GM23248 (cell line): ENCODE results near the gene GOLGA6L1. TPM values are rescaled to one million over a fixed set of nuclear protein-coding genes. Genes with fewer than 3 reads are reported as not detected.
"Not testable (repeated sequence)": the region's sequence is repeated elsewhere in the genome, so short reads cannot be mapped to it uniquely, and the experiment has no call there.

ENCODE experiments used
- DNase-seq: peaks from one replicate; pipeline ENCODE4 v3.0.0-alpha.2; 2015
- H2AFZ ChIP-seq: fragments of 200-600 bp; sonication (generic); 2 replicates; pipeline ENCODE4 v1.6.1; 2016; ENCODE audit warnings: antibody characterized with exemption
- H3F3A ChIP-seq: fragments of 200-600 bp; sonication (generic); 2 replicates; pipeline ENCODE4 v1.6.1; 2016; ENCODE audit warnings: mild to moderate bottlenecking, antibody characterized with exemption, mixed run types; ENCODE audit not compliant: insufficient read depth
- H3K27ac ChIP-seq: fragments of 200-600 bp; sonication (generic); 2 replicates; pipeline ENCODE4 v1.5.1; 2016; ENCODE audit warnings: mild to moderate bottlenecking
- H3K27me3 ChIP-seq: fragments of 200-600 bp; sonication (generic); replicated peaks from 2 replicates; pipeline ENCODE4 v1.6.1; 2016; ENCODE audit warnings: mild to moderate bottlenecking; ENCODE audit not compliant: insufficient read depth
- H3K36me3 ChIP-seq: fragments of 200-600 bp; sonication (generic); 2 replicates; pipeline ENCODE4 v1.6.1; 2016; ENCODE audit warnings: low read depth, mild to moderate bottlenecking
- H3K4me1 ChIP-seq: fragments of 200-600 bp; sonication (generic); 2 replicates; pipeline ENCODE4 v1.6.1; 2016; ENCODE audit warnings: mild to moderate bottlenecking; ENCODE audit not compliant: insufficient read depth
- H3K4me2 ChIP-seq: fragments of 200-600 bp; sonication (generic); one replicate; pipeline ENCODE4 v1.6.1; 2016; ENCODE audit warnings: mild to moderate bottlenecking; ENCODE audit not compliant: unreplicated experiment
- H3K4me3 ChIP-seq: fragments of 200-600 bp; sonication (generic); 2 replicates; pipeline ENCODE4 v1.5.1; 2016; ENCODE audit warnings: mild to moderate bottlenecking
- H3K79me2 ChIP-seq: fragments of 200-600 bp; sonication (generic); 2 replicates; pipeline ENCODE4 v1.6.1; 2016; ENCODE audit warnings: mild to moderate bottlenecking; ENCODE audit not compliant: insufficient read depth
- H3K9ac ChIP-seq: fragments of 200-600 bp; sonication (generic); 2 replicates; pipeline ENCODE4 v1.6.1; 2016; ENCODE audit warnings: mild to moderate bottlenecking
- H3K9me2 ChIP-seq: fragments of 200-600 bp; sonication (generic); 2 replicates; pipeline ENCODE4 v1.6.1; 2016; ENCODE audit warnings: mixed run types, mild to moderate bottlenecking, moderate library complexity; ENCODE audit not compliant: insufficient read depth
- H3K9me3 ChIP-seq: fragments of 200-600 bp; sonication (generic); one replicate; pipeline ENCODE4 v1.6.1; 2017; ENCODE audit warnings: low read depth
- H4K20me1 ChIP-seq: fragments of 200-600 bp; sonication (generic); 2 replicates; pipeline ENCODE4 v1.6.0; 2016; ENCODE audit not compliant: insufficient read depth
- WGBS, 2 experiments: methylation state at CpG; one replicate each; pipeline ENCODE4 v1.1.6; 2015 to 2017; ENCODE audit warnings: low lambda C conversion rate in 2 of 2, low coverage in 1 of 2; ENCODE audit errors: missing lambda C conversion rate in 2 of 2; 5-methylcytosine and 5-hydroxymethylcytosine counted together
- in situ Hi-C: fragments of 300-500 bp; cut with MboI; formaldehyde crosslinking; loops from 2 replicates; pipeline ENCODE4 v1.15.0; 2020
- polyA plus RNA-seq: library from polyadenylated mRNA; unstranded; fragments of >200 nt; fragmentation: Nextera tagmentation; extraction: Ambion mirVana; gene quantifications from 2 replicates; pipeline ENCODE4 v1.2.1, GENCODE V29; 2016
- total RNA-seq: library from RNA; depleted of rRNA; stranded (reverse); fragments of >200 nt; shearing (Covaris generic); gene quantifications from 2 replicates; pipeline ENCODE4 v1.2.3, GENCODE V29; 2014; rRNA removed

GOLGA6L1 gene
- total RNA-seq (not detected in 2 replicates), polyA plus RNA-seq (not detected in 2 replicates)

- H3K9me2 ChIP-seq, H3K4me3 ChIP-seq, H3K27ac ChIP-seq, H3K9me3 ChIP-seq, DNase-seq, H3K27me3 ChIP-seq, H4K20me1 ChIP-seq, H3K4me1 ChIP-seq, in situ Hi-C loops, H3K4me2 ChIP-seq, H3K36me3 ChIP-seq, H3F3A ChIP-seq, H3K9ac ChIP-seq, H3K79me2 ChIP-seq, H2AFZ ChIP-seq: not testable (repeated sequence)
- no CpG with 5 or more reads among the region's 7 CpGs for WGBS, 2 experiments
These were observed at the start of gene GOLGA6L1 for GRCh38 chr15:23136722-23137121. Gene GOLGA6L1 (minus strand): TSS chr15:23136822. CDS start chr15:23136731, 91 bp downstream.

- H3K9me3 ChIP-seq, H3K27ac ChIP-seq, H3K27me3 ChIP-seq, in situ Hi-C loops, H3K4me1 ChIP-seq, H4K20me1 ChIP-seq, H3F3A ChIP-seq, H3K9ac ChIP-seq, H3K36me3 ChIP-seq, H2AFZ ChIP-seq, H3K4me2 ChIP-seq, H3K79me2 ChIP-seq, H3K9me2 ChIP-seq, H3K4me3 ChIP-seq, DNase-seq: not testable (repeated sequence)
- 57 to 66% methylated on average over 9 to 11 of the region's 11 CpGs for WGBS, 2 experiments
These were observed 44.6 kb upstream of the GOLGA6L1 start for GRCh38 chr15:23181201-23181600.

- H3K9me3 ChIP-seq, in situ Hi-C loops: not testable (repeated sequence)
These were observed 43.9 kb upstream of the GOLGA6L1 start for GRCh38 chr15:23180547-23180927.

GRCh38 chr15:23179768-23180546 is 43.3 kb upstream of the GOLGA6L1 start:
- H3K9me3 ChIP-seq, H3K27ac ChIP-seq, H3K9me2 ChIP-seq, H3K4me3 ChIP-seq, in situ Hi-C loops, H3K4me2 ChIP-seq, H2AFZ ChIP-seq, H3K27me3 ChIP-seq, H3K9ac ChIP-seq, H3K4me1 ChIP-seq, H4K20me1 ChIP-seq, H3K79me2 ChIP-seq, H3F3A ChIP-seq, H3K36me3 ChIP-seq: not testable (repeated sequence)
- WGBS, 2 experiments: 25 to 30% methylated on average over 30 to 59 of the region's 67 CpGs
- peak; percentile 5 for DNase-seq

More at GRCh38 chr15:23180547-23180927, 43.9 kb upstream of the GOLGA6L1 start:
- not testable (repeated sequence) for H3K9me2 ChIP-seq, H3K79me2 ChIP-seq, H3K9ac ChIP-seq, H3K36me3 ChIP-seq, H3K27me3 ChIP-seq, H3K4me3 ChIP-seq, H3K4me1 ChIP-seq, H4K20me1 ChIP-seq, H3F3A ChIP-seq, H3K4me2 ChIP-seq, DNase-seq, H3K27ac ChIP-seq, H2AFZ ChIP-seq
- 54 to 60% methylated on average over 16 of the region's 16 CpGs for WGBS, 2 experiments

- H4K20me1 ChIP-seq, DNase-seq, H3F3A ChIP-seq, H3K4me2 ChIP-seq, H3K9me2 ChIP-seq, H3K27ac ChIP-seq, H3K9ac ChIP-seq, H3K4me3 ChIP-seq, H3K27me3 ChIP-seq, H2AFZ ChIP-seq, H3K79me2 ChIP-seq, in situ Hi-C loops, H3K36me3 ChIP-seq, H3K9me3 ChIP-seq, H3K4me1 ChIP-seq: not testable (repeated sequence)
- 78 to 79% methylated on average over 10 to 17 of the region's 20 CpGs for WGBS, 2 experiments
These were observed 40.1 kb upstream of the GOLGA6L1 start for GRCh38 chr15:23176683-23177082.

- in situ Hi-C loops, H3K27me3 ChIP-seq, H3K79me2 ChIP-seq, H3K9ac ChIP-seq, H3K27ac ChIP-seq, H3K4me1 ChIP-seq, H4K20me1 ChIP-seq, H3K4me2 ChIP-seq, H3K4me3 ChIP-seq, DNase-seq, H2AFZ ChIP-seq, H3F3A ChIP-seq, H3K9me2 ChIP-seq, H3K36me3 ChIP-seq, H3K9me3 ChIP-seq: not testable (repeated sequence)
- 100% methylated on average over 7 of the region's 19 CpGs; no CpG with 5 or more reads in 1 of the 2 experiments for WGBS, 2 experiments
These were observed 39.0 kb upstream of the GOLGA6L1 start for GRCh38 chr15:23175606-23176005.

- not testable (repeated sequence) for DNase-seq, H3K36me3 ChIP-seq, H3K27ac ChIP-seq
These were observed 38.1 kb upstream of the GOLGA6L1 start for GRCh38 chr15:23174609-23175140.

More at GRCh38 chr15:23174609-23175140, 38.1 kb upstream of the GOLGA6L1 start:
- H3K4me1 ChIP-seq, H3K9me2 ChIP-seq, H3F3A ChIP-seq, H4K20me1 ChIP-seq, in situ Hi-C loops, H2AFZ ChIP-seq, H3K9ac ChIP-seq, H3K79me2 ChIP-seq, H3K4me2 ChIP-seq, H3K27me3 ChIP-seq, H3K9me3 ChIP-seq, H3K4me3 ChIP-seq: not testable (repeated sequence)
- WGBS, 2 experiments: 70 to 77% methylated on average over 4 to 5 of the region's 11 CpGs
